Activated CD4-positive, alpha-beta T cell treated with anti-CD3 and anti-CD28 coated beads, Interleukin-2, amount 50 U/mL, for 16 hours (primary cell): ENCODE measurements around the gene C11orf97.
"Not testable (repeated sequence)": the region's sequence is repeated elsewhere in the genome, so short reads cannot be mapped to it uniquely, and the experiment has no call there.

Experiments
- DNase-seq: peaks from one replicate; pipeline ENCODE4 v3.0.0-alpha.2; 2020

Gene C11orf97

DNA sequence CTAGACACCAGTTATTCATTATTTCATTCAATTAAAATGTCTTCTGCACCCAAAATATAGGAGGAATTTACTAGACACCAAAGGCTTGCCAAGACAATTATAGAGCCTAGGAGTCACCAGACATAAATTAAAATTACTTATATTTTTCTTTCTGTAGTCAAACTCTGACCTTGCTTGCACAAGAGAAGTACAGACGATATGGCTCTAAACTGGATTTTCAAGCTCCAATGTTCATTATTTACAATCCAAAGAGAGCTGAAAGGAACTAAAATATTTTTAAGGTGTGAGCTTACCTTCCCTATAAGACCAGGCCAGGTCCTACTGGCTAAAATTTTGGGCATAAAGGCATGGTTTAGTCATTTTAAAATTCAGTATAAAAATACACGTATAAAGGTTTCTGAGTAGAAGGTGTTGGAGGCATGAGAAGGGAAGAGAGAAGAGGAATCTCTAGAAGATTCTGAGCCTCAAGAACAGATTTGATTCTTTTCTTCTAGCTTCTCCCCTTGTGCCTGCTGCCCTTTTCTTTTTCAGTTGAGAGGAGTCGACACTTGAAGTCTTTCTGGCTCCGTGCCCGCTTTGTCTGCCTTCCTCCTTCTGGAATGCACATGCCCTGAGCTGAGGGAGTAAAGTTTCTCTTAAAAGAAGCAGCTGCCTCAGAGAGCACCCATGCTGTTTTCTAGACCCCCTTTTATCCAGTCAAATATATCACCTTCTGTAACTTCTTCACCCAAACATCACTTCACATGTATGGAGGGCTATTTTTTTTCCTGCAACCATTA is 13.5 kb downstream of the C11orf97 start:
- DNase-seq = no peak

DNA sequence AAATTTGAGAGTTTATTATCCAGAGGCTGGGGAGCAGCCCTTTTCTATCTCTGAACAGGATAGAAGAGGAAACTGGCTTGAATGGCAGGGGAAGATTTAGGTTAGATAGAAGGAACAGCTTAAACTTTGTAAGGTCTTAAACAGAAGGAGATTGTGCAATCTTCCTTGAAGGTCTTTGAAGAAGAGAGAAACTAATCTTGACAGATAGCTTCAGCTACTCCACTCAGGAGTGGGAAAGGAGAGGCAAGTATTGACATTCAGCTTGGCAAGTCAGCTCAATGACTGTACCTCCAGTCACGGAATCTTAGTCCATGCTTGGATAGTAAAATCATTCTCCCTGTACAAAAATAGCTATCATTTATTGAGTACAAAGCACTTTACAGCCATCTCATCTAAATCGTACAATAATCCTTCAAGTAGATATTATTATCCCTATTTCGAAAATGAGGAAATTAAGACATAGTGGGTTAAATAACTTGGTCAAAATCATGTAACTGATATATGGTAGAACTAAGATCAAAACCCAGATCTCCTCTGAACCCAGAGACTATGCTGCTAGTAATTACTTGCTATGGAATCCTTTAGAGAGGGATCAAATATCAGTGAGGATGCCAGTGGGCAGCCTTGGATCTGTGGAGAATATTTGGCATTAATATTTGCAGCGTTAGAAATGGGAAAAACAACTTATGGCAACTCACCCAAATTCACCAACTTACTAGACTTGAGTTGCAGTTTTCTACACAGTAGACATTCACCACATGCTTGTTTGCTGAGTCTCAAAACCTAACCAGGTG is 14.6 kb downstream of the C11orf97 start:
- no peak for DNase-seq

- no peak for DNase-seq
Measured at GRCh38 chr11:94528551-94528950, 16.3 kb downstream of the C11orf97 start.

DNA sequence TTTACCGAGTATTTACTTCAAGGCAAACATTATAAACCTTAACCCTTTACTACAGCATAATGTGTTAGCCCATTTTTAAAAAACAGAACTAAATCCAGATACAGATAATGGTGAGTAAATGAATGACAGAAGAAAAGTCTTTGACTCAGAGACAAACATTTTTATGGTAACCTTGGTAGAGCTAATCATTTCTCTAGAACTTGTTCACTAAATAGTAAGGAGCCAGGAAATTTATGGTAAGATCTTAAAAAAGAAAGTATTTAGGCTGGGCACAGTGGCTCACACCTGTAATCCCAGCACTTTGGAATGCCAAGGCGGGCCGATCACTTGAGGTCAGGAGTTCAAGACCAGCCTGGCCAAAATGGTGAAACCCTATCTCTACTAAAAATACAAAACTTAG is 19.9 kb downstream of the C11orf97 start:
- DNase-seq = no peak

GRCh38 chr11:94533206-94533605 is 20.9 kb downstream of the C11orf97 start:
- no peak for DNase-seq

- no peak for DNase-seq
Measured at GRCh38 chr11:94533696-94534630, 21.7 kb downstream of the C11orf97 start.

- DNase-seq = no peak
Measured at GRCh38 chr11:94536386-94536785, 24.1 kb downstream of the C11orf97 start.

DNA sequence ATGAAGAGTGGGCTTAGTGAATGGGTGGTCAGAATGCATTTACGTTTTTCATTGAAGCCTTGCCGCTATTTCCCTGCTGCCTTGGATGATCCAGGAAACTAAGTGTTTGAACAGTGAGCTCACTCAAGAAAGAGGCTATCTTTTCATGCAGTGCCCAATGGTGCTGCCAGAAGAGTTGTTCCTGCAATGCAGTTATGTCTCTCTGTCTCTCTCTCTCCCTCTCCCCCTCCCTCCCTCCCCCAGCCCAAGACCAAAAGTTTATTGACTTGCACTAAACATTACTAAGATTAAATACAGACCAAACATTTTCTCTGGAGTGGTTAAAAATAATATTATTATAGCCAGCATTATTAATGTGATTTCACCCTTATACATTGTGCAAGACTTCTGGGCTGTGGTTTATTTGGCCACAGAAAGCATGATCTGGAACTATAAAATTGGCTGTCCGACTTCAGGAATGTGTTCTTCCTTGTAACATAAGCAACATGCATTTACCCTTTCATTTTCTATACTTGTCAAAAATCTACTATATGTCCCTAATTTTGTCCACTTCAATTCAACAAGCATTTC is 24.9 kb downstream of the C11orf97 start:
- DNase-seq = no peak

DNA sequence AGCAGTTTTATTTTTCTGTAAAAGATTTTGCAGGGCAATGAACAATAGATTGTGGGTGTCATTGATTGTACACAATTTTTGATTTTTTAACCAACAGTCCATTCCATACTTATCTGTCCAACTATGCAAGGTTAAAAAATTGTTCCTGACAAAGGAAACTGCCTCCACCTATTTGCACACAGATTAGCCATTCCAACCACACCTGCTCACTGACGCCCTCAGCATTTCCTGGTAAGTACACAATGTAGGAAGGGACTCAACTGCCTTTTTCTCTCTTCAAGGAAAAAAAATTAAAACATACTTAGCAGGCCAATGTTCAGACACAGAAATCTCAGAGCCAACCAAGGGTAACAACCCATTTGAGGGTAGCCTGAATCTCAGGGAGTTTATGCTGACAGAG is 27.2 kb downstream of the C11orf97 start:
- DNase-seq = no peak

- DNase-seq = peak; percentile 83
Measured at GRCh38 chr11:94543695-94544645, 31.7 kb downstream of the C11orf97 start, which contains the start of gene FUT4. TSS of gene FUT4 (plus strand) at chr11:94543921. CDS start at chr11:94544134, 213 bp downstream.

DNA sequence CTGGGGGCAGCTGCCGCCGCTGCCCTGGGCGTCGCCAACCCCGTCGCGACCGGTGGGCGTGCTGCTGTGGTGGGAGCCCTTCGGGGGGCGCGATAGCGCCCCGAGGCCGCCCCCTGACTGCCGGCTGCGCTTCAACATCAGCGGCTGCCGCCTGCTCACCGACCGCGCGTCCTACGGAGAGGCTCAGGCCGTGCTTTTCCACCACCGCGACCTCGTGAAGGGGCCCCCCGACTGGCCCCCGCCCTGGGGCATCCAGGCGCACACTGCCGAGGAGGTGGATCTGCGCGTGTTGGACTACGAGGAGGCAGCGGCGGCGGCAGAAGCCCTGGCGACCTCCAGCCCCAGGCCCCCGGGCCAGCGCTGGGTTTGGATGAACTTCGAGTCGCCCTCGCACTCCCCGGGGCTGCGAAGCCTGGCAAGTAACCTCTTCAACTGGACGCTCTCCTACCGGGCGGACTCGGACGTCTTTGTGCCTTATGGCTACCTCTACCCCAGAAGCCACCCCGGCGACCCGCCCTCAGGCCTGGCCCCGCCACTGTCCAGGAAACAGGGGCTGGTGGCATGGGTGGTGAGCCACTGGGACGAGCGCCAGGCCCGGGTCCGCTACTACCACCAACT is 32.5 kb downstream of the C11orf97 start:
- peak; percentile 6 for DNase-seq

DNA sequence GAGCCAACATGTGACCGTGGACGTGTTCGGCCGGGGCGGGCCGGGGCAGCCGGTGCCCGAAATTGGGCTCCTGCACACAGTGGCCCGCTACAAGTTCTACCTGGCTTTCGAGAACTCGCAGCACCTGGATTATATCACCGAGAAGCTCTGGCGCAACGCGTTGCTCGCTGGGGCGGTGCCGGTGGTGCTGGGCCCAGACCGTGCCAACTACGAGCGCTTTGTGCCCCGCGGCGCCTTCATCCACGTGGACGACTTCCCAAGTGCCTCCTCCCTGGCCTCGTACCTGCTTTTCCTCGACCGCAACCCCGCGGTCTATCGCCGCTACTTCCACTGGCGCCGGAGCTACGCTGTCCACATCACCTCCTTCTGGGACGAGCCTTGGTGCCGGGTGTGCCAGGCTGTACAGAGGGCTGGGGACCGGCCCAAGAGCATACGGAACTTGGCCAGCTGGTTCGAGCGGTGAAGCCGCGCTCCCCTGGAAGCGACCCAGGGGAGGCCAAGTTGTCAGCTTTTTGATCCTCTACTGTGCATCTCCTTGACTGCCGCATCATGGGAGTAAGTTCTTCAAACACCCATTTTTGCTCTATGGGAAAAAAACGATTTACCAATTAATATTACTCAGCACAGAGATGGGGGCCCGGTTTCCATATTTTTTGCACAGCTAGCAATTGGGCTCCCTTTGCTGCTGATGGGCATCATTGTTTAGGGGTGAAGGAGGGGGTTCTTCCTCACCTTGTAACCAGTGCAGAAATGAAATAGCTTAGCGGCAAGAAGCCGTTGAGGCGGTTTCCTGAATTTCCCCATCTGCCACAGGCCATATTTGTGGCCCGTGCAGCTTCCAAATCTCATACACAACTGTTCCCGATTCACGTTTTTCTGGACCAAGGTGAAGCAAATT is 33.3 kb downstream of the C11orf97 start:
- no peak for DNase-seq

GRCh38 chr11:94546162-94546470 is 33.9 kb downstream of the C11orf97 start:
- DNase-seq = no peak

GRCh38 chr11:94546886-94547285 is 34.6 kb downstream of the C11orf97 start:
- DNase-seq = peak; percentile 5

GRCh38 chr11:94549146-94549545 is 36.9 kb downstream of the C11orf97 start:
- DNase-seq = no peak

- no peak for DNase-seq
Measured at GRCh38 chr11:94550513-94550912, 38.3 kb downstream of the C11orf97 start.

GRCh38 chr11:94553938-94554337 is 41.7 kb downstream of the C11orf97 start:
- no peak for DNase-seq

GRCh38 chr11:94555752-94556329 is 43.6 kb downstream of the C11orf97 start:
- DNase-seq = not testable (repeated sequence)

- no peak for DNase-seq
Measured at GRCh38 chr11:94557421-94557820, 45.2 kb downstream of the C11orf97 start.

- DNase-seq = no peak
Measured at GRCh38 chr11:94557992-94558391, 45.7 kb downstream of the C11orf97 start.
